HG03469 (cell line): Measurements from ENCODE around the gene KATNB1.

Experiments
- ATAC-seq: cut with Tn5 transposase; IDR thresholded peaks from one replicate; pipeline ENCODE4 v1.9.1; 2021; ENCODE audit warnings: mild to moderate bottlenecking, moderate library complexity, moderate number of reproducible peaks; ENCODE audit not compliant: unreplicated experiment

The KATNB1 gene

GRCh38 chr16:57802341-57803133 is 67.0 kb downstream of the KATNB1 start, which contains the start of gene KIFC3:
Gene KIFC3 (minus strand): TSS chr16:57802491. CDS start chr16:57798243, 4,248 bp downstream.
- no peak for ATAC-seq

- ATAC-seq: no peak
Observed at GRCh38 chr16:57803134-57803990, 67.8 kb downstream of the KATNB1 start.

- no peak for ATAC-seq
Observed at GRCh38 chr16:57804111-57804837, 68.7 kb downstream of the KATNB1 start.

GRCh38 chr16:57805176-57805575 is 69.6 kb downstream of the KATNB1 start:
- ATAC-seq: no peak
